ENCODE results near the gene CYLD. TPM values are rescaled to one million over a fixed set of nuclear protein-coding genes. Genes with fewer than 3 reads are reported as not detected.

CYLD gene
- total RNA-seq, 1 donor from 2014 or later: 161 TPM

GRCh38 chr16:50778284-50779163 is 36.6 kb downstream of the CYLD start:
- peak; percentile 15 for DNase-seq (ENCODE audit: low read depth)

DNA sequence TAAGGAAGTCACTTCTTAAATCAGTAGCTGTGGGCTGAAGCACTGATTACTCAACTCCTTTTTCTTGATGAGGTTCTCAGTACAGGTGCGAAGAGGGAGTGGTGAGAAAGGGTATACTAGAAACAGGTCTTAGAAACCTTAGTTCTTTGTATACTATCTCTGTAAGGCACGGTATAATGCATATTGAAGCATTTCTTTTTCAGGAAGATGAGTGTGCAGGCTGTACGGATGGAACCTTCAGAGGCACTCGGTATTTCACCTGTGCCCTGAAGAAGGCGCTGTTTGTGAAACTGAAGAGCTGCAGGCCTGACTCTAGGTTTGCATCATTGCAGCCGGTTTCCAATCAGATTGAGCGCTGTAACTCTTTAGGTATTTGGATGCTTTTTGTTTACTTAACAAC is 39.2 kb downstream of the CYLD start:
- DNase-seq (ENCODE audit: low read depth): no peak

GRCh38 chr16:50781518-50781917 is 39.6 kb downstream of the CYLD start:
- DNase-seq (ENCODE audit: low read depth): no peak

- no peak for DNase-seq (ENCODE audit: low read depth)
These were observed 47.9 kb downstream of the CYLD start for GRCh38 chr16:50789757-50790156.

GRCh38 chr16:50791522-50791921 is 49.6 kb downstream of the CYLD start:
- DNase-seq (ENCODE audit: low read depth): no peak

- no peak for DNase-seq (ENCODE audit: low read depth)
These were observed 54.9 kb downstream of the CYLD start for GRCh38 chr16:50796829-50797228.

DNA sequence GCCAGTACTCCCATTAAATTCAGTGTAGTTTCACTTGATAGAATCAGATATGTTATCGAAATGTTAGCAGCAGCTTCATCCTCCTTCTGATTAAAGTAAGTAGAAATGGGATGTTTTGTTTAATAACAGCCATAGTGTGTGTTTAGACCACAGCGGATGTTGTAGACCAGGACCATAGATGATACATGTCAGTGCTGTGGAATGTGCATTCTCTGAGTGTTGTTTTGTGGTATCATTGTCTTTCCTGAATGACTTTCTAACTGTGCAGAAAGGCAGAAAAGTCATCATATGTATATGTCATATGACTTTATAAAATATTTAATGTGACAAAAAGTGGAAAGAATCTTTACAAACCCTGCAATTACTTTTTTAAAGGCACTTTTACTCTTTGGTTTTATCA is 55.6 kb downstream of the CYLD start:
- no peak for DNase-seq (ENCODE audit: low read depth)

DNA sequence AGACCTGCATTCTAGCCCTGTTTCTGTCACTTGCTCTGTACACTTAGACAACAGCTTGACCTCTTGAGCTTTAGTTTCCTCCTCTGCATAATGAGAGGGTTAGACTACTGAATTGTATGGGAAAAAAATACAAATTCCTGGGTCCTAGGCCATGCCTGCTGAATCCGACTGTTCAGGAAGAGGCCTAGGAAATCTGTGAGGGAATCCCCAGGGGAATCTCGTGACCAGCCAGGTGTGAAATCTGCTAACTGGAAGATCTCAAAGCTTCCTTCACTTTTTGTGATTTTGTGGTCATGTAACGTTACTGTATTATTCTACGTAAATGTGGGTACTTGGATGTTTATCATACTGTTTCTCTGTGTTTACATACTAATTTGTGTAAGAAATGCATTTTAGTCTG is 58.2 kb downstream of the CYLD start:
- no peak for DNase-seq (ENCODE audit: low read depth)

- DNase-seq (ENCODE audit: low read depth): no peak
These were observed 59.1 kb downstream of the CYLD start for GRCh38 chr16:50801036-50801435.

DNA sequence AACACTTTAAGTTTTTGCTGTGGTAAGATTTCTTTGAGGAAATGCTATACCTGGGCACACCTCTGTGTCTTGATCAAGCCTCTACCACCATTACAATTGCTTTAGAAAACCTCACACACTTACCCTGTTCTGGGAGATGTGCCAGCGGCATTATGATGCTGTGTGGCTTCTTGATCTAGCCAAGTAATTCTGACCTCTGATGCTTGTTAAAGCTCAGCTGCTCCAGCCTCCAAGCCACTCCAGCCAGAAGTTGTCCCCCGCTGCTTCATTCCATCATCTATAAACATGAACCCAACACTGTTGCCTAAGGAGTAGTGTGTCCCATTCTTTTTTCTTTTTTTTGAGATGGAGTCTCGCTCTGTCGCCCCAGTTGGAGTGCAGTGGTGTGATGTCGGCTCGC is 60.1 kb downstream of the CYLD start:
- peak; percentile 83 for DNase-seq (ENCODE audit: low read depth)

GRCh38 chr16:50802961-50803360 is 61.1 kb downstream of the CYLD start:
- DNase-seq (ENCODE audit: low read depth): no peak

GRCh38 chr16:50804290-50804907 is 62.5 kb downstream of the CYLD start:
- no peak for DNase-seq (ENCODE audit: low read depth)

DNA sequence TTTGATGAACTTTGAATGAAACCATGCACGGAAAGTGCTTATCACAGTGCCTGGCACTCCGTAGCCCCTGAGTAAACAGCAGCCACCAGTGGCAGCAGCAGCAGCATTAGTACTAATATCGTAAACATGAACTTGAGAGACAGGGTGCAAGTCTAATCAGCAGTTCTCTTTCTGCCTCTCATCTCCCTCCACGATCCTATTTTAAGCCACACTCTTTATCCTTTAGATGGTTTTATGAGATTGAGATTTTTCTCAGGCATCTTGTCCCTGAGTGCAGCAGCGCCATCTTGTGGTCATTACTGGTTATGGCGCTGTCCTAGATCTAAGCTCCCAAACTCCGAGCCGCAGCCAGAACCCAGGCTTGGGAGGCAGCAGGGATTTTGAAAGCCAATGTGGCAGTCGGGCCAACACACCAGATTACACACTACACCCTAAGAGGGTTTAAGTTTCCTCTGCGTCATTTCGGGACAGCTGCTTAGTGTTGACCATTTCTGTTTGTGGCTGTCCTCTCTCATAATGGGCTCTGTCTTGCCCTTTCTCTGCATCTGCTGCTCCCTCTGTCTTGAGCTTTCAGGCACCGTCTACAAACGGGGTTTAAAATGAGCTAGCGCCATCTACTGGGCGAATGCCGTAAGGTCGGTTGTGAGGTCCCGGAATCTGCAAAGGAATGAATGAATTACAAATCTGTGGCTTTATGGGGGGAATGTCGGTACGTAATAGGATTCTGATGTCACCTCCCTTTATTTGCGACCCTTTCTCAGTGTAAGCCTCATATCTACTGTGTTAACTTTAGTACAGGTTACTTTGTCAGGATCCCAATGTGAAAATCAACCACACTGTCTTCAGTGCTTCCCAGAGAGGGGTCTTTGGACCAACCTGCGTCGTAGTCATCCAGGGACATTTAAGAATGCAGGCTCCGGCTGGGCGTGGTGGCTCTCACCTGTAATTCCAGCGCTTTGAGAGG is 64.5 kb downstream of the CYLD start:
- peak; percentile 96 for DNase-seq (ENCODE audit: low read depth)

DNA sequence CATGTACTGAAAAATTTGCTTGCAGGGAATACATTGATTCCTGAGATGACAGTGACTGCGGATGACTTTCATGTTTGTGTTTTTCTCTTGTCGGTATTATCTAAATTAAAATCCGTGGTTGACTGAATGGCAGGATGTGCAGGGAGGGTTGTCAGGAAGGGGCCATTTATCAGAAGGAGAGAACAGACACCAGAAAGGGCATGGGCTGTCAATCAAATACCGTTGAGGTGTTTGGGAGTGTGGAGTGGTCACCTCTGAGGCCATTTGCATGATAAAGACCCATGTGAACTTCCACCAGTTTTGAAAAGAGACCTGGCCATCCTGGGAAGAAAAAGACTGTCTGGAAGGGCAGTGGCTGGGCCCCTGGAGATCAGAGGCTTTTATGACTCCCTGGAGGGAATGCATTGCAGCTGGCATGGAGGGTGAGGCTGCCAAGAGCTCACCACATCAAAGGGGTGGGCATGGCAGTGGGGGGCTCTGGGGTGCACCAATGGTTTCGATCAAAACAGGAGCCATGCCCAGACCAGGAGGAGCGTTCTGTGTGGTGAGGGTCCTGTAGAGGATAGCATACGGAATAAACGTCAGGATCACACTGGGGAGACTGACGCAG is 67.1 kb downstream of the CYLD start:
- DNase-seq (ENCODE audit: low read depth): peak; percentile 20

DNA sequence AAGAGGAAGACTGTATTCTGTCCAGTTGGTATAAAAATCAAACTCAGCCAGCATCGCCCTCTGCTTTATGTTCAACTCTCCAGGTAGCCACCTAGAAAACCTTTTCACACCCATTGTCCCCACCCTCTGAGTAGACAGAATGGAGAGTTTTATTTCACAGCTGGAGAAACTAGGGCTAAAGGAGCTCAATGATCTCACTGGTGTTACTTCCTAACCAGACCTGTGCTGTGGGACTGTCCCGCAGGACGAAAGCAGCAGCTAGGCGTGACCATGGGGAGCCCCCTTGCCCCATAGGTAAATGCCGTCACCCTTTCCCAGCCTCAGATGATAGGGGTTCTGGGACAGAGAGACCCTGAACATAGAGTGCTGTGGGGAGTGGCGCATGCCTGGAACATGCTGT is 67.7 kb downstream of the CYLD start:
- DNase-seq (ENCODE audit: low read depth): no peak

DNA sequence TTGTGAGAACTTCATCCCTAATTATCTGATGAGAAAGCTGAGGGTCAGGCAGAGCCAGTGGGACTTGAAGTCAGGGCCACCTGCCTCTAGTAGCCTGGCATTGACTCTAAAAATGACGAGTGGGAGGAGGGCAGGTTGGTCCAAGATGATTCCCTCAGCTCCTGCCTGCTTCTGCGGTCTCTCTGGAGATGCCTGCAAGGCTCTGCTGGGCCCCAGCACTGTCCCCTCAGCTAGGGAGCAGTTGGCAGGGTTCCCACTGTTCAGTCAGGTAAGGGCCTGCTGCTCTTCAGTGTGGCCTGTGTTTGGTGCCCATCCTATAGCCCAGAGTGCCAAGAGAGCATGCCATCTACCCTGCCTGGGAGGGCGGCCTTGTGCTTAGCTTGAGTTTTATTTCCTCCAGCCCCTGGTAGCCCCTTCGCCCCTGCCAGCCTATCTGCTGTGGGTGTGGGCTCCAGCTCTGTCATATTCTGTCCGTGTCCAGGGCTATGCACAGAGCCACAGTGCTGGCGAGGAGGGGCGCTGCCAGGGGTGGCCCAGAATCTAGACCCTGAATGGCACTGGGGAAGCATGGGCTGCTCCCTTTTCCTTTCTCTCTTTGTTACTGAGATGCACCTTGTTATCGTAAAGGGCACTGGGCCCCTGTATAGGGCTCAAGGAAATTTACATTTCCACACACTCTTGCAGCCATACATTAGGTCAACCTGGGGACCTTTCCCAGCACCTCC is 68.5 kb downstream of the CYLD start:
- DNase-seq (ENCODE audit: low read depth): no peak

DNA sequence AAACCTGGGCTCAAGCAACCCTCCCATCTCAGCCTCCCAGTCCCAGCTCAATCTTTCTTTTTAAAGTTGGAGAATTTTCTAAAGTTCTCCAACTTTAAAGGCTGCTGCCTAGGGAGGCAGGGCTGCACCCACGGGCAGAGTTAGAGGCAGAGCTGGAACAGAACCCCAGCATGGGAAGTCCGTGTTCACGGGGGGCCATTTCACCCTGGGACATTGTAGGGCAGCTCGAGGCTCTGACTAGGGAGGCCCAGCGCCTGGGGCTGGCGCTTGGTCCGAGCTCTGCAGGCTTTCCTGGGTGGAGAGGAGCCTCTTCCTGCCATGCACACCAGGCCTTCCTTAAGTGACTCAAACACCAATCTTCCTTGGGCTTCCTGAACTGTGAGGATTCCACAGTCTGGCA is 70.2 kb downstream of the CYLD start:
- no peak for DNase-seq (ENCODE audit: low read depth)

DNA sequence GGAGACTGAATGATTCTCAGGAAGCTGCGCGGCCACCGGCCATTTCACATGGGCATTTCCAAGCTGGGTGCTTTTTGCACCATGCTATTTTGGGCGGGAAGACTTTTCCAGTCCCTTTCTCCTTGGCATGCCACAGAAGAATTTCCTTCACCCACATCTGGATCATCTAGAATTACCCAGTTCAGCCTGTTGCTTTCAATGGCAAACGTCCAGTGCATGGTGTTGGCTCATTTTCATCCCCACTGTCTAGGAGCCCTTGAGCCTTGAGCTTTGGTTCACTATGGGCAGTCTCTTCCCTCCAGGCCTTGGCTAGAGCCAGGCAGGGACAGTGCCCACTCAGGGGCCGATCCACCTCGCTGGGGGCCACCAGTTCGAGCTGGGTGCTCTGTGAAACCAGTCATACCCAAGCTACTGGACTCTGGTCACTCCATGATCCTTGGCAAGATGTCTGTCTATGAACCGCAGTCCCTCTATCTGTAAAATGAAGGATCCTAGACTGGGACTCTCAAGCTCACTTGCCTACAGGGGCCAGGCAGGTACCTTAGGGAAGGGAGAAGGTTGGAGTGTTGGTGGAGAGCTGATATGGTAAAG is 71.1 kb downstream of the CYLD start:
- no peak for DNase-seq (ENCODE audit: low read depth)

- no peak for DNase-seq (ENCODE audit: low read depth)
These were observed 72.2 kb downstream of the CYLD start for GRCh38 chr16:50814052-50814451.

DNA sequence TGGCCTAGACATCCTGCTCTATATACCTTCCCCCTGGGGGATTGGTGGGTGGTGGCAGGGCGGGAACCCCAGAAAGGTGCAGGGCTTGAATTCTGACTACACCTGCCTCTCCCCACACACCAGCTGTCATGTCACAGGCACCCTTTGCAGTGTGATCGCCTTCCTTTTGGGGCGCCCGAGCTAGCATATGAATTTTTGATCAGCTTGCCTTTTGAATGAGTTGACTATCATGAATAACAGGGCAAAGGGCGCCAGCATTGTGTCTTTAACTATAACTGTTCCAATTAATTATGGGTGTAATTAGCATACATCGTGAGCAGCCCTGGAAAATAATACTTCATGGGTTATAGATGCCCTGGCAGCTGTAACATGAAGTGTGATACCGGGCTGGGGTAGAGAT is 72.7 kb downstream of the CYLD start:
- DNase-seq (ENCODE audit: low read depth): no peak
